Esophagus muscularis mucosa (tissue), 4 donors: ENCODE results near the gene DOK6. TPM values are rescaled to one million over a fixed set of nuclear protein-coding genes. Genes with fewer than 3 reads are reported as not detected.
A peak's percentile ranks its signal among the peaks of the same experiment; 100 is the strongest.

Source experiments
- DNase-seq: peaks from one replicate; pipeline ENCODE4 v3.0.0-alpha.2; 2017; ENCODE audit errors: extremely low spot score
- H3K27ac ChIP-seq, 4 donors: fragments of 200-600 bp; sonication (generic); replicated peaks in 1 of 4; 1 replicate in 3 of 4; 2 replicates in 1 of 4; pipeline ENCODE4 v1.5.1; 2016 to 2019; ENCODE audit warnings: mild to moderate bottlenecking in 1 of 4
- H3K27me3 ChIP-seq, 4 donors: fragments of 200-600 bp; sonication (generic); one replicate each; pipeline versions ENCODE4 v1.5.1 to v1.6.0; 2016 to 2019
- H3K36me3 ChIP-seq, 4 donors: fragments of 200-600 bp; sonication (generic); one replicate each; pipeline ENCODE4 v1.5.1; 2016 to 2019
- H3K4me1 ChIP-seq, 4 donors: fragments of 200-600 bp; sonication (generic); one replicate each; pipeline ENCODE4 v1.5.1; 2016 to 2019
- H3K4me3 ChIP-seq, 4 donors: fragments of 200-600 bp; sonication (generic); 1 replicate in 2 of 4; 2 replicates in 2 of 4; pipeline ENCODE4 v1.5.1; 2016 to 2019; ENCODE audit warnings: mild to moderate bottlenecking in 4 of 4, moderate library complexity in 1 of 4
- H3K9me3 ChIP-seq, 4 donors: fragments of 200-600 bp; sonication (generic); 1 replicate in 3 of 4; 2 replicates in 1 of 4; pipeline ENCODE4 v1.5.1; 2016 to 2019
- CTCF ChIP-seq, 3 experiments: fragments of 200-600 bp in 2 of 3; fragments of 450-650 bp in 1 of 3; sonication (generic) in 2 of 3; IDR thresholded peaks; one replicate each; pipeline ENCODE4 v1.5.1; 2017 to 2019; ENCODE audit warnings: antibody characterized with exemption in 3 of 3, mild to moderate bottlenecking in 2 of 3, moderate library complexity in 1 of 3
- EP300 ChIP-seq: sonication (generic); formaldehyde crosslinking; IDR thresholded peaks from one replicate; pipeline ENCODE4 v1.6.1; 2017; ENCODE audit warnings: antibody characterized with exemption
- POLR2A ChIP-seq: fragments of 450-650 bp; IDR thresholded peaks from one replicate; pipeline ENCODE4 v1.6.1; 2017; ENCODE audit warnings: antibody characterized with exemption, moderate library complexity, mild to moderate bottlenecking, low read depth
- POLR2AphosphoS5 ChIP-seq, 2 donors: sonication (generic); formaldehyde crosslinking; IDR thresholded peaks; one replicate each; pipeline ENCODE4 v1.6.1; 2017; ENCODE audit warnings: antibody characterized with exemption in 2 of 2
- WGBS: methylation state at CpG from one replicate; pipeline ENCODE4 v1.1.5; 2018; 5-methylcytosine and 5-hydroxymethylcytosine counted together
- intact Hi-C: fragments of 100-400 bp; cut with DNase I; formaldehyde crosslinking; loops from one replicate; pipeline ENCODE4 v1.15.1; 2023
- total RNA-seq, 4 donors: library from RNA; depleted of rRNA; stranded (reverse); fragments of >200 nt; gene quantifications; one replicate each; pipeline versions ENCODE4 v1.1.0 to v1.2.1, GENCODE V29; 2016

The DOK6 gene
- total RNA-seq, 4 donors from 2014 or later, result 0.83 to 4.1 (median 1.9) TPM

- Histone ChIP-seq H3K36me3 (no peaks in the 10 kb centered on the region), H3K9me3 (peaks cover 0 to 8% (median 3%) of the 10 kb centered on the region in 4 donors), H3K4me1 (no peaks in the 10 kb centered on the region), H3K4me3 (no peak overlapping the region), H3K27ac (no peak overlapping the region), H3K27me3 (no peaks in the 10 kb centered on the region)
- TF ChIP-seq POLR2A (no peak), POLR2AphosphoS5 (IDR thresholded peaks at IDR 0.05) (no peak), CTCF (IDR thresholded peaks at IDR 0.05) (no peak), EP300 (no peak)
- DNase-seq, result no peak
- 91% methylated on average over 5 of the region's 5 CpGs for WGBS
- intact Hi-C loops, result no loop called here
Measured at GRCh38 chr18:69483574-69483973, 82.9 kb downstream of the DOK6 start.

GRCh38 chr18:69484699-69485396 is 84.2 kb downstream of the DOK6 start:
- intact Hi-C loops, result no loop called here
- no peak for DNase-seq
- WGBS, result 63% methylated on average over 6 of the region's 6 CpGs

GRCh38 chr18:69487488-69488394 is 87.1 kb downstream of the DOK6 start:
- TF ChIP-seq CTCF (IDR thresholded peaks at IDR 0.05) (no peak), EP300 (no peak), POLR2AphosphoS5 (IDR thresholded peaks at IDR 0.05) (no peak), POLR2A (no peak)
- peaks cover 0 to 8% (median 3%) of the 10 kb centered on the region in 4 donors for H3K9me3 ChIP-seq

More at GRCh38 chr18:69484699-69485396, 84.2 kb downstream of the DOK6 start:
- no peaks in the 10 kb centered on the region for H3K4me1 ChIP-seq
- no peak overlapping the region for H3K27ac ChIP-seq
- no peaks in the 10 kb centered on the region for H3K27me3 ChIP-seq
- no peaks in the 10 kb centered on the region for H3K36me3 ChIP-seq
- peaks cover 0 to 8% (median 3%) of the 10 kb centered on the region in 4 donors for H3K9me3 ChIP-seq
- TF ChIP-seq CTCF (IDR thresholded peaks at IDR 0.05) (peak in 1 of 3 experiments; percentile 9), EP300 (no peak)
- H3K4me3 ChIP-seq, result no peak overlapping the region

DNA sequence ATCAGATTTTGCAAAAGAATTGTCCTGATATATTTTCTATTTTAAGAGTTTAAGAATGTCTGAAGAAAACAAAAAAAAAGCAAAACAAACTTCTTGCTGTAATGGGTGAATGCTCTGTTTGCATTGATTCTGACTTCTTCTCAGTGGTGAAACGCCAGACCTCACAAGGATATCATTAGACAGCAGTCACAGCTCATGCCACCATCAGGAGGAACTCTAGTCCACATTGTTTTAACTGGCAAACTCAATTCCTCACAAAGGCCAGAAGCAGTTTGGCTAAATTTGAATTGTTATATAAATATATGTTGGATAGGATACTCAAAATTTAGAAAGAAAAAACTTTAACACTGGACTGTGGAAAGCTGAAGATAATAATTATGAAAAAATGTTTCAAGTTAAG is 89.4 kb downstream of the DOK6 start:
- H3K36me3 ChIP-seq, result no peaks in the 10 kb centered on the region
- 52% methylated on average over 1 of the region's 1 CpG for WGBS
- H3K9me3 ChIP-seq, result peaks cover 0 to 8% (median 3%) of the 10 kb centered on the region in 4 donors
- DNase-seq, result no peak
- H3K4me3 ChIP-seq, result no peak overlapping the region
- no peak overlapping the region for H3K27ac ChIP-seq
- H3K4me1 ChIP-seq, result no peaks in the 10 kb centered on the region
- intact Hi-C loops, result no loop called here
- TF ChIP-seq POLR2AphosphoS5 (IDR thresholded peaks at IDR 0.05) (no peak), EP300 (no peak), POLR2A (no peak), CTCF (IDR thresholded peaks at IDR 0.05) (no peak)
- no peaks in the 10 kb centered on the region for H3K27me3 ChIP-seq

More at GRCh38 chr18:69487488-69488394, 87.1 kb downstream of the DOK6 start:
- Histone ChIP-seq H3K27me3 (no peaks in the 10 kb centered on the region), H3K4me3 (no peak overlapping the region), H3K4me1 (no peaks in the 10 kb centered on the region), H3K27ac (no peak overlapping the region), H3K36me3 (no peaks in the 10 kb centered on the region)
- no peak for DNase-seq
- WGBS, result 88% methylated on average over 6 of the region's 6 CpGs
- intact Hi-C loops, result no loop called here
